ENCODE data around the gene TPMT. TPM values are rescaled to one million over a fixed set of nuclear protein-coding genes. Genes with fewer than 3 reads are reported as not detected.

The TPMT gene
- total RNA-seq, 2 experiments from 2014 or later = 6.1 to 6.4 TPM

- H3K27me3 Mint-ChIP-seq (ENCODE audit: low read depth) = peaks cover 33% of the 10 kb centered on the region
- H3K27ac Mint-ChIP-seq = no peak overlapping the region
- POLR2A ChIA-PET = no interaction called here
- no peaks in the 10 kb centered on the region for H3K36me3 Mint-ChIP-seq (ENCODE audit: low read depth)
- no peak for ATAC-seq
- H3K4me3 Mint-ChIP-seq = no peak overlapping the region
- peaks cover 3% of the 10 kb centered on the region for H3K4me1 Mint-ChIP-seq (ENCODE audit: low read depth)
- H3K9me3 Mint-ChIP-seq (ENCODE audit: insufficient read depth) = peaks cover 7% of the 10 kb centered on the region
- CTCF ChIA-PET = no interaction called here
- DNase-seq = no peak
These were observed 53.6 kb downstream of the TPMT start for GRCh38 chr6:18101271-18101670.

GRCh38 chr6:18100296-18100695, 54.6 kb downstream of the TPMT start:
- no peaks in the 10 kb centered on the region for H3K9me3 Mint-ChIP-seq (ENCODE audit: insufficient read depth)
- peaks cover 27% of the 10 kb centered on the region for H3K27me3 Mint-ChIP-seq (ENCODE audit: low read depth)
- POLR2A ChIA-PET = interaction anchor here (0.5 kb wide), 1 partner anchor 1854 kb away, joined by 4 read pairs; no protein-coding TSS in a partner anchor
- peaks cover 3% of the 10 kb centered on the region for H3K4me1 Mint-ChIP-seq (ENCODE audit: low read depth)
- ATAC-seq (no peak), DNase-seq (no peak)
- CTCF ChIA-PET = no interaction called here
- H3K36me3 Mint-ChIP-seq (ENCODE audit: low read depth) = no peaks in the 10 kb centered on the region
- H3K27ac Mint-ChIP-seq = no peak overlapping the region
- H3K4me3 Mint-ChIP-seq = no peak overlapping the region

- Mint-ChIP-seq H3K9me3 (ENCODE audit: insufficient read depth) (no peaks in the 10 kb centered on the region), H3K27me3 (ENCODE audit: low read depth) (peaks cover 21% of the 10 kb centered on the region), H3K4me1 (ENCODE audit: low read depth) (peaks cover 3% of the 10 kb centered on the region), H3K36me3 (ENCODE audit: low read depth) (no peaks in the 10 kb centered on the region), H3K4me3 (no peak overlapping the region), H3K27ac (no peak overlapping the region)
- DNase-seq (no peak), ATAC-seq (no peak)
- CTCF ChIA-PET = no interaction called here
- POLR2A ChIA-PET = no interaction called here
These were observed 55.4 kb downstream of the TPMT start for GRCh38 chr6:18099511-18099910.

- Mint-ChIP-seq H3K27me3 (ENCODE audit: low read depth) (peaks cover 6% of the 10 kb centered on the region), H3K36me3 (ENCODE audit: low read depth) (no peaks in the 10 kb centered on the region), H3K4me3 (no peak overlapping the region), H3K27ac (no peak overlapping the region), H3K4me1 (ENCODE audit: low read depth) (peaks cover 3% of the 10 kb centered on the region), H3K9me3 (ENCODE audit: insufficient read depth) (no peaks in the 10 kb centered on the region)
- DNase-seq (no peak), ATAC-seq (no peak)
- ChIA-PET CTCF (no interaction called here), POLR2A (interaction anchor here (0.6 kb wide), 1 partner anchor 128 kb away, joined by 3 read pairs; no protein-coding TSS in a partner anchor)
These were observed 58.5 kb downstream of the TPMT start for GRCh38 chr6:18096423-18096822.

- peaks cover 9% of the 10 kb centered on the region for H3K27me3 Mint-ChIP-seq (ENCODE audit: low read depth)
- ChIA-PET CTCF (no interaction called here), POLR2A (interaction anchor here (0.7 kb wide), 1 partner anchor 95 kb away, joined by 3 read pairs; no protein-coding TSS in a partner anchor)
- ATAC-seq (no peak), DNase-seq (no peak)
- no peaks in the 10 kb centered on the region for H3K4me1 Mint-ChIP-seq (ENCODE audit: low read depth)
- H3K9me3 Mint-ChIP-seq (ENCODE audit: insufficient read depth) = no peaks in the 10 kb centered on the region
- no peak overlapping the region for H3K27ac Mint-ChIP-seq
- H3K36me3 Mint-ChIP-seq (ENCODE audit: low read depth) = no peaks in the 10 kb centered on the region
- no peak overlapping the region for H3K4me3 Mint-ChIP-seq
These were observed 63.5 kb downstream of the TPMT start for GRCh38 chr6:18091382-18091781.

GRCh38 chr6:18090349-18090786, 64.5 kb downstream of the TPMT start:
- CTCF ChIA-PET = interaction anchor here (0.6 kb wide), 1 partner anchor 419 kb away, joined by 3 read pairs; no protein-coding TSS in a partner anchor
- H3K9me3 Mint-ChIP-seq (ENCODE audit: insufficient read depth) = no peaks in the 10 kb centered on the region
- H3K4me1 Mint-ChIP-seq (ENCODE audit: low read depth) = no peaks in the 10 kb centered on the region
- H3K36me3 Mint-ChIP-seq (ENCODE audit: low read depth) = no peaks in the 10 kb centered on the region
- POLR2A ChIA-PET = no interaction called here
- peaks cover 9% of the 10 kb centered on the region for H3K27me3 Mint-ChIP-seq (ENCODE audit: low read depth)
- DNase-seq = no peak
- no peak overlapping the region for H3K4me3 Mint-ChIP-seq
- ATAC-seq = no peak
- no peak overlapping the region for H3K27ac Mint-ChIP-seq

- Mint-ChIP-seq H3K4me1 (ENCODE audit: low read depth) (no peaks in the 10 kb centered on the region), H3K4me3 (no peak overlapping the region), H3K36me3 (ENCODE audit: low read depth) (no peaks in the 10 kb centered on the region), H3K27me3 (ENCODE audit: low read depth) (peaks cover 9% of the 10 kb centered on the region), H3K27ac (no peak overlapping the region), H3K9me3 (ENCODE audit: insufficient read depth) (no peaks in the 10 kb centered on the region)
- ChIA-PET CTCF (no interaction called here), POLR2A (no interaction called here)
- ATAC-seq = no peak
- DNase-seq = no peak
These were observed 66.2 kb downstream of the TPMT start for GRCh38 chr6:18088419-18089296.

- ChIA-PET CTCF (interaction anchor here (1.1 kb wide), 1 partner anchor 269 kb away, joined by 3 read pairs; no protein-coding TSS in a partner anchor), POLR2A (no interaction called here)
- ATAC-seq = no peak
- H3K9me3 Mint-ChIP-seq (ENCODE audit: insufficient read depth) = no peaks in the 10 kb centered on the region
- no peaks in the 10 kb centered on the region for H3K4me1 Mint-ChIP-seq (ENCODE audit: low read depth)
- no peak for DNase-seq
- peaks cover 9% of the 10 kb centered on the region for H3K27me3 Mint-ChIP-seq (ENCODE audit: low read depth)
- no peak overlapping the region for H3K4me3 Mint-ChIP-seq
- H3K36me3 Mint-ChIP-seq (ENCODE audit: low read depth) = no peaks in the 10 kb centered on the region
- no peak overlapping the region for H3K27ac Mint-ChIP-seq
These were observed 67.3 kb downstream of the TPMT start for GRCh38 chr6:18087396-18088165.

GRCh38 chr6:18081025-18081668, 73.7 kb downstream of the TPMT start:
- Mint-ChIP-seq H3K4me3 (no peak overlapping the region), H3K36me3 (ENCODE audit: low read depth) (no peaks in the 10 kb centered on the region), H3K27me3 (ENCODE audit: low read depth) (peaks cover 2% of the 10 kb centered on the region), H3K9me3 (ENCODE audit: insufficient read depth) (no peaks in the 10 kb centered on the region), H3K27ac (no peak overlapping the region), H3K4me1 (ENCODE audit: low read depth) (no peaks in the 10 kb centered on the region)
- ATAC-seq (no peak), DNase-seq (no peak)
- POLR2A ChIA-PET = no interaction called here
- CTCF ChIA-PET = no interaction called here

GRCh38 chr6:18080544-18080943, 74.3 kb downstream of the TPMT start:
- Mint-ChIP-seq H3K4me1 (ENCODE audit: low read depth) (no peaks in the 10 kb centered on the region), H3K9me3 (ENCODE audit: insufficient read depth) (peaks cover 4% of the 10 kb centered on the region), H3K27ac (no peak overlapping the region), H3K36me3 (ENCODE audit: low read depth) (peaks cover 4% of the 10 kb centered on the region), H3K4me3 (no peak overlapping the region), H3K27me3 (ENCODE audit: low read depth) (peaks cover 2% of the 10 kb centered on the region)
- ChIA-PET POLR2A (no interaction called here), CTCF (no interaction called here)
- no peak for DNase-seq
- ATAC-seq = no peak

- H3K36me3 Mint-ChIP-seq (ENCODE audit: low read depth) = peaks cover 5% of the 10 kb centered on the region
- DNase-seq (no peak), ATAC-seq (no peak)
- H3K9me3 Mint-ChIP-seq (ENCODE audit: insufficient read depth) = peaks cover 5% of the 10 kb centered on the region
- no peak overlapping the region for H3K27ac Mint-ChIP-seq
- H3K4me1 Mint-ChIP-seq (ENCODE audit: low read depth) = no peaks in the 10 kb centered on the region
- H3K27me3 Mint-ChIP-seq (ENCODE audit: low read depth) = peaks cover 2% of the 10 kb centered on the region
- no peak overlapping the region for H3K4me3 Mint-ChIP-seq
- CTCF ChIA-PET = no interaction called here
- POLR2A ChIA-PET = no interaction called here
These were observed 76.0 kb downstream of the TPMT start for GRCh38 chr6:18078866-18079265.

All from activated CD8-positive, alpha-beta T cell treated with anti-CD3 and anti-CD28 coated beads, Interleukin-2, amount 10 ng/mL, durations not matched to agents 7 days and 5 days (primary cell).